Measurements from ENCODE around the gene AMMECR1L.
"Not testable (repeated sequence)": the region's sequence is repeated elsewhere in the genome, so short reads cannot be mapped to it uniquely, and the experiment has no call there.

Gene AMMECR1L

DNA sequence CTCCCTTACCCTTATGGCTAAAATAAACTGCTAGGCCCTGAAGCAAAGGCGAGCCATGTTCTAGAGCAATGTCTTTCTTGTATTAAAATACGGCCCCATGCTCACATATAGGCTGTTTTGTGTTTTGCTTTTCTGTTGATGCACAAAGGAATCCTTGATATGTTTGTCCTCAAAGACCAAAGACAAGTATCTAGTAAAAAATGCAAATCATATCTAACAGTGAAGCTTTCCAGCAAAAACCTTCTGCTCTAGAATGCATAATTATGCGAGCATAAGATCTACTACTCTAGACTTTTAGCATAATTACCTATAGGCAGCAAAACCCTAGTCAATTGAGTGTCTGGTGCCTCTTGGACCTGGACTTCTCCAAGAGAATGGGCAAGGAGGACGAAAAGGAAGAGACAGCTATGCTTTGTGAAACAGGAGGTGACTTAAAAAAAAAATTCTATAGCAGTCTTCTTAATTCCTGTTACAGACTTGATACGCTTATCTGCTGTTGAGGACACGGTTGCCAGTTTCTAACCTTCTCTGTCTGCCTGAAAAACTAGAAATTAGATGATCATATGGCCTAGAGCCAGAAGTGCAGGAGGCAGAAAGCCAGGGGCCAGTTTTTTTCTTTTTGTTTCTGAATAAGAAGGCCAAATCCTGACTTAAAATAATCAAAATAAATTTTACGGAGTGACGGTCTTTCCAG lies 1.5 kb upstream of the AMMECR1L start:
- FAIRE-seq, result no peak
- DNase-seq (ENCODE audit: low spot score), result no peak

DNA sequence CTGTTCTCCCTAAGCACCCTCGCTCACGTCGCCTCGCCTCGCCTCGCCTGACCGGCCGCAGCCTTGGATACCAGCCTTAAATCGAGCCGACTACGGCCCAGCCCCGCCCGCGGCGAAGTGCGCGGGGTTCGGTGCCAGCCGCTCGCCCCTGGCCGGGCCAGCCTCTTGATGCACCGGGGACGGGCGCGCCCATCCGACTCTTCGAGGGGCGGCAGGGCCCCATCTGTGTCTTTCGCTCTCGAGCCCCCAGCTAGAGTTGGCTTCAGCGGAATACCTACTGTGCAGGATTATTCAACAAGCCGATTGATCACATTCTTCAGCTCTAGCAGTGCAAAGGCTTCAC lies 808 bp upstream of the AMMECR1L start:
- DNase-seq (ENCODE audit: low spot score); FAIRE-seq: not testable (repeated sequence)

GRCh38 chr2:127884861-127885740 lies 655 bp downstream of the AMMECR1L start:
- not testable (repeated sequence) for DNase-seq (ENCODE audit: low spot score); FAIRE-seq

- DNase-seq (ENCODE audit: low spot score) (no peak), FAIRE-seq (no peak)
Observed at GRCh38 chr2:127884436-127884835, 1.3 kb downstream of the AMMECR1L start.

DNA sequence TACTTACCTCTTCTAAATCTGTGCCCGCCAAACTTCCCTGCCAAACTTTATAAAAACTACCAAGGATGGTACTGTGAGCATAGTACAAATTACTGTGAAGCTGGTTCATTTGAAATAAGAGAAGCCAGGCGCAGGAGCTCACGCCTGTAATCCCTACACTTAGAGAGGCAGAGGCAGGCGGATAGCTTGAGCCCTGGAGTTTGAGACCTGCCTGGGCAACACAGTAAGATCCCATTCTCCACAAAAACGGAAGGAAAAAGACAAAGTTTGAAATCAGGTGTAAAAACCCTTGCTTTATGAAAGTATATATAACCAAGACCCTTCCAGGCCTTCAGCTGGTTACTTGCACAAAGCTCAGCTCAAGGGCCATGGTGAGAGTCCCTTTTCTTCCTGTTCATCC lies 5.9 kb downstream of the AMMECR1L start:
- FAIRE-seq (no peak), DNase-seq (ENCODE audit: low spot score) (no peak)

- DNase-seq (ENCODE audit: low spot score), result no peak
- no peak for FAIRE-seq
Observed at GRCh38 chr2:127877626-127878025, 8.1 kb downstream of the AMMECR1L start.

DNA sequence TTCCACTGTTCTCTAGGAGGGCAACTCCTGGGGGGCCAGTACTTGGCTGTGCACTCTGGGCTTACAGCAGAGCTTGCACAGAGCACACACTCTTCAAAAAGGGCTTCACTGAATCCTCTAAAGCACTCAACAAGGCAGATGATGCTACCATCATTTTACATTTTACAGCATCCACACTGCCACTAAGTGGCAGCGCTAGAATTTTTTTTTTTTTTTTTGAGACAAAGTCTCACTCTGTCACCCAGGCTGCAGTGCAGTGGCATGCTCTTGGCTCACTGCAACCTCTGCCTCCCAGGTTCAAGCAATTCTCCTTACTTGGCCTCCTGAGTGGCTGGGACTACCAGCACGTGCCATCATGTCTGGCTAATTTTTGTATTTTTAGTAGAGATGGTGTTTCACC lies 8.6 kb downstream of the AMMECR1L start:
- no peak for FAIRE-seq

DNA sequence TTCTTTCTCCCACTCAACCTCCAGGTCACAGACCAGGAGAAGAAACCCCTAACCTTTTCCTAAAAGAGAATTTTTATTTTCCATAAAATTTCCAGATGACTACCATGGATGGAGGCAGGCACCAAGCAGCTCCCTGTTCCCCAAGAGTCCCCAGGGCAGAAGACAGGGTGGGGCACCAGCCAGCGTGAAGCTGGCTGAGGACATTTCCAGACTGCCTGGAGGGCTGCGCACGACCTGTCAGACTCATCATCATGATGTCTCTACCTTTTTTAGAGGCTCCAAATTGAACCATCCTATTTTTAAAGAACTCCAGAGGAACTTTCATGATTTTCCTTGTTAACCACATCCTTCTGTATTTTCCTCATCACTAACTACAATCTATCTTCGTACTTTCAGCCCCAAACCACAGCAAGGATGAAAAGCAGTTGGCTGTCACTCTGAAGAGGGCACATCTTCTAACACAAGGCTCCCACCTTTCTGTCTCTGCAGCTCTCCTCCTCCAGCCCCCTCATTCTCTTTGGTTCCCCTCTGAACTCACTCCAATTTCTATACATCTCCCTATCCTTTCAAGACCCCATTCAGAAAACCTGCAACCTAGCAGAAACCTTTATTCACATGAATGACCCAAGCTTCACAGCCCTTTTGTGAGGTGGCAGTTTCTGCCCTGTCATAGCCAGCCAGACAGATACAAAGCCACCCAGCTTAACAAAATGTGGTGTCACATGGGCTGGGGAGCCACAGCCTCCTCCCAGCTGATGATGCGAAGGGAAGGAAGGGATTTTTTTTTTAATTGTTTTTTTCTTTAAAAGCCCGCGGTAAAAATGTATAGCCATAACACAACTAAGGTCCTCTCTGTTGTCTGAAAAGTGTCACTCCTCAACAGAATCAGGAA lies 11.1 kb downstream of the AMMECR1L start:
- DNase-seq (ENCODE audit: low spot score) (no peak), FAIRE-seq (no peak)

More for the DNA sequence above, 8.6 kb downstream of the AMMECR1L start:
- no peak for DNase-seq (ENCODE audit: low spot score)

- DNase-seq (ENCODE audit: low spot score) (no peak), FAIRE-seq (no peak)
Observed at GRCh38 chr2:127873707-127874303, 12.0 kb downstream of the AMMECR1L start.

GRCh38 chr2:127872354-127872753 lies 13.4 kb downstream of the AMMECR1L start:
- no peak for DNase-seq (ENCODE audit: low spot score)
- FAIRE-seq, result no peak

DNA sequence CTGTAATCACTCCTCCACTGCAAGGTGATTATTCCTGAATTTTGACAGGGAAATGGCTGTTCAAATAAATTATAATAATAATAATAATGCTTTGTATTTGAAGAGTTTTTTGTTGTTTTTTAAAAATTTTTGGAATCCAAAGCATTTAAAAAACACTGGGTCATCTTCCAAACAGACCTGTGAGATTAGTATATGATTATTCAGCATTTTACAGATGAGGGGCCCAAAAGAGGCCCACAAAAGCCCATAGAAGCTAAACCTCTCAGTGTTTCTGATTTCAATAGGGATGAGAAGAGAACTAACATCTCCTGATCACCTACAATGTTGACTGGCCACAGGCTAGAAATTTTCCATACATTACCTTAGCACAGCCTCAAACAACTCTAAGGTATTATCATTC lies 19.8 kb downstream of the AMMECR1L start:
- DNase-seq (ENCODE audit: low spot score) (no peak), FAIRE-seq (no peak)

DNA sequence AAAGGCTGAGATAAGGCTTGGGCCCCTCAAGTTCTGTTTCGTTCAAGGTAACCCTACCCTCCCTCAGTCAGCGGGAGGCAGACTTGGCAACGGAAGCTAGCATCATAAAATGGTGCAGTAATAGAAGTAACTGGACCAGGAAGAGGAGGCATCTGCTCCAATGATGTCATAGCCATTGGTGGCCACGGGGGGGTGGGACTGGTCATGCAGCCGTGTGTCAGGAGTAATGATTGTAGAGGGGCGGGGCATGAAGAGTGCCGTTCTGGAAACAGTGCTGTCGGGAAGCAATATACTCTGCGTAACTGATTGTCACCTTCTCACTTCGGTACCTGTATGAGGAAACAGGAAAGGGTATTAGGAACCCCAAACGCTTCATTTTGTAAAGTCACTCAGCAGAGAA lies 20.9 kb downstream of the AMMECR1L start:
- FAIRE-seq, result peak; percentile 79
- DNase-seq (ENCODE audit: low spot score), result peak; percentile 60

DNA sequence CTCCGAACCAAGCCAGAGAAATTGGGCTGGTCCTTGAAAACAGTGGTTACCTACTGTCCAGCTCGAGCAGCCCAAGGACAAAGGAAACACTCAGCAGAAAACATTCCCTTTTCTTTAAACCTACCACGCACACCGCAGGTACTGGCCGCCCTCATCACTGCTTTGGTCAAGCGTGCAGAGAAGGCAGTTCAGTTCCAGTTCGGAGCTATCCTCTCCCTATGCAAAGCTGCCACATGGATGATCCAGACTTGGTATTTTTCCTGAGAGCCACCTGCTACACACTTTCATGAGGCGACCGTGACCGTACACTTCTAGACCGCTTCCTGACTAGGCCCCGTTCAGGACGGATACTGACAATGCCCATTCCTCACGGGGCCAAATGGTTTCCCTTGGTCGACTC lies 23.5 kb downstream of the AMMECR1L start:
- no peak for FAIRE-seq
- DNase-seq (ENCODE audit: low spot score), result no peak

- FAIRE-seq (no peak), DNase-seq (ENCODE audit: low spot score) (no peak)
Observed at GRCh38 chr2:127860130-127860529, 25.6 kb downstream of the AMMECR1L start.

- DNase-seq (ENCODE audit: low spot score), result peak; percentile 19
Observed at GRCh38 chr2:127859712-127860085, 26.1 kb downstream of the AMMECR1L start.

DNA sequence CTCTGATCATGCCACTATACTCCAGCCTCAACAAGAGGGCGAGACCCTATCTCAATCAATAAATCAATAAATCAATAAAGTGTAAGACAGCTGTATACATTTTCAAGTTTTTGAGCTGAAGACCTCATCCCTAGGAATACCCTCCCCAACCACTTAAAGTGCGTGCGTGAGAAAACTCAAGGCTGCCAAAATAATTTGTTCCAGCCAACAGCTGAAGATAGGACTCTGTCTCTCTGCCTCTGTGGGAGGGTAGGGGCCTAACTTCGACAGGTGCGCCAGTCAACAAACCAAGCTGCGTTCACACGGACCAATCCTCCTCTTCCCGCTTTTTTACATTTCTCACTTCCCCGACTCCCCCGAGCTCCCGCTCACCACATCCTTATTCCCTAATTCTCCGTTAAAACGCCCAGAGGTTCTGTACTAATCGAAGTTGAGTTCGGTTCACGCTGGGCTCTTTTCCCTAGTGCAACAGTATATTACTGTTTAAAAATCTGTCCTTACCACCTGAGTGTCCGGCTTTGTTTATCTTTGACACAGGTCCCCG lies 28.4 kb downstream of the AMMECR1L start:
- peak; percentile 38 for DNase-seq (ENCODE audit: low spot score)

More at GRCh38 chr2:127859712-127860085, 26.1 kb downstream of the AMMECR1L start:
- no peak for FAIRE-seq

DNA sequence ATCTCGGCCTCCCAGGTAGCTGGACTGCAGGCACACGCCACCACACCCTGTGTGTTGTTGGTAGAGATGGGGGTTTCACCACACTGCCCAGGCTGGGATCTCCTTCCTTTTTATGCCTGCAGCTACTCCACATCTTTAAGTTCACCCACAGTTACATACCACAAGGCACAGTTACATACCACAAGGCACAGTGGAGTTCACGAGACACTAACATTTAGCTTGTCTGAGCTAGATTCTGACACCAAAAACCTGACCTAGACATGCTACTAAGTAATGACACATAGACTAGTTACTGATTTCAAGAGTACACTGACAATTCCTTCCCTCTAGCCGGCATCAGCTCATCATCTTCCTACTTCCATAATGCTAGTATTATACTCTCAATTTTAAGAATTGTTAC lies 32.1 kb downstream of the AMMECR1L start:
- no peak for FAIRE-seq
- DNase-seq (ENCODE audit: low spot score), result no peak

More for the DNA sequence above, 28.4 kb downstream of the AMMECR1L start:
- no peak for FAIRE-seq

GRCh38 chr2:127852388-127852787 lies 33.4 kb downstream of the AMMECR1L start:
- no peak for FAIRE-seq
- DNase-seq (ENCODE audit: low spot score), result no peak

- FAIRE-seq, result no peak
- no peak for DNase-seq (ENCODE audit: low spot score)
Observed at GRCh38 chr2:127847931-127848330, 37.8 kb downstream of the AMMECR1L start.

GRCh38 chr2:127844973-127845372 lies 40.8 kb downstream of the AMMECR1L start:
- FAIRE-seq, result no peak
- DNase-seq (ENCODE audit: low spot score), result no peak

- FAIRE-seq (no peak), DNase-seq (ENCODE audit: low spot score) (no peak)
Observed at GRCh38 chr2:127843677-127844076, 42.1 kb downstream of the AMMECR1L start.
